Loucy (cell line): ENCODE data around the gene KIRREL3.
A peak's percentile ranks its signal among the peaks of the same experiment; 100 is the strongest.

Source experiments
- H2AFZ ChIP-seq: fragments of 200-600 bp; sonication (generic); 2 replicates; pipeline ENCODE4 v1.6.0; 2016; ENCODE audit warnings: antibody characterized with exemption, mild to moderate bottlenecking, low read length, moderate library complexity
- H3F3A ChIP-seq: fragments of 200-600 bp; 2 replicates; pipeline ENCODE4 v1.6.0; 2016; ENCODE audit warnings: antibody characterized with exemption, low read depth, mild to moderate bottlenecking
- H3K27me3 ChIP-seq: fragments of 200-600 bp; sonication (generic); 2 replicates; pipeline ENCODE4 v1.6.1; 2014; ENCODE audit warnings: low read length, mild to moderate bottlenecking; ENCODE audit not compliant: insufficient read depth, poor library complexity, severe bottlenecking
- H3K36me3 ChIP-seq: fragments of 200-600 bp; sonication (generic); 2 replicates; pipeline ENCODE4 v1.6.1; 2016; ENCODE audit warnings: low read length; ENCODE audit not compliant: insufficient read depth
- H3K4me1 ChIP-seq: fragments of 200-600 bp; sonication (generic); 2 replicates; pipeline ENCODE4 v1.5.1; 2014; ENCODE audit warnings: low read length, mild to moderate bottlenecking; ENCODE audit not compliant: insufficient read depth, poor library complexity, severe bottlenecking
- H3K4me2 ChIP-seq: fragments of 200-600 bp; sonication (generic); 2 replicates; pipeline ENCODE4 v1.6.0; 2014; ENCODE audit warnings: antibody characterized with exemption, low read length, low read depth, mild to moderate bottlenecking; ENCODE audit not compliant: poor library complexity, severe bottlenecking
- H3K4me3 ChIP-seq: fragments of 200-600 bp; sonication (generic); 2 replicates; pipeline ENCODE4 v1.5.1; 2014; ENCODE audit warnings: low read length, mild to moderate bottlenecking, mixed read lengths; ENCODE audit not compliant: poor library complexity, severe bottlenecking
- H3K79me2 ChIP-seq: fragments of 200-600 bp; sonication (generic); 2 replicates; pipeline ENCODE4 v1.6.1; 2014; ENCODE audit warnings: low read length; ENCODE audit not compliant: insufficient read depth
- H3K9ac ChIP-seq: fragments of 200-600 bp; sonication (generic); 2 replicates; pipeline ENCODE4 v1.6.0; 2014; ENCODE audit warnings: mild to moderate bottlenecking, low read depth, low read length, moderate library complexity; ENCODE audit not compliant: poor library complexity, severe bottlenecking
- H3K9me2 ChIP-seq: fragments of 200-600 bp; sonication (generic); replicated peaks from 2 replicates; pipeline ENCODE4 v1.6.1; 2016; ENCODE audit warnings: low read depth, low read length, mixed read lengths
- H3K9me3 ChIP-seq: fragments of 200-600 bp; sonication (generic); 2 replicates; pipeline ENCODE4 v1.6.1; 2014; ENCODE audit warnings: mild to moderate bottlenecking, antibody characterized with exemption, low read length, low read depth; ENCODE audit not compliant: insufficient read depth
- H4K20me1 ChIP-seq: fragments of 200-600 bp; sonication (generic); 2 replicates; pipeline ENCODE4 v1.6.0; 2014; ENCODE audit warnings: antibody characterized with exemption, low read length, mild to moderate bottlenecking; ENCODE audit not compliant: insufficient read depth, poor library complexity, severe bottlenecking
- CTCF ChIP-seq: fragments of 200-600 bp; sonication (generic); conservative IDR thresholded peaks from 2 replicates; pipeline ENCODE4 v1.5.1; 2014; ENCODE audit warnings: mild to moderate bottlenecking, antibody characterized with exemption, low read length
- EZH2phosphoT487 ChIP-seq: fragments of 200-600 bp; IDR thresholded peaks from 2 replicates; pipeline ENCODE4 v1.6.1; 2018; ENCODE audit warnings: antibody characterized with exemption, mild to moderate bottlenecking, moderate library complexity, borderline replicate concordance

The KIRREL3 gene

GRCh38 chr11:126732981-126733380, 267.6 kb downstream of the KIRREL3 start:
- Histone ChIP-seq H3K36me3 (no peaks in the 10 kb centered on the region), H3K9ac (peak overlapping the region; percentile 20), H3K4me3 (no peak overlapping the region), H3K9me3 (no peaks in the 10 kb centered on the region), H3K4me1 (peaks cover 32% of the 10 kb centered on the region), H3K4me2 (peak overlapping the region; percentile 13), H3K79me2 (no peaks in the 10 kb centered on the region), H4K20me1 (no peaks in the 10 kb centered on the region), H3F3A (no peaks in the 10 kb centered on the region), H3K27me3 (no peaks in the 10 kb centered on the region), H2AFZ (peak overlapping the region; percentile 11; the same call in 1 of the 2 replicates), H3K9me2 (no peaks in the 10 kb centered on the region)
- TF ChIP-seq EZH2phosphoT487 (no peak), CTCF (no peak)

GRCh38 chr11:126731576-126732142, 268.9 kb downstream of the KIRREL3 start:
- Histone ChIP-seq H3K4me3 (no peak overlapping the region), H3K36me3 (no peaks in the 10 kb centered on the region), H2AFZ (no peak overlapping the region), H4K20me1 (no peaks in the 10 kb centered on the region), H3K9me2 (no peaks in the 10 kb centered on the region), H3K9ac (no peak overlapping the region), H3K9me3 (no peaks in the 10 kb centered on the region), H3K4me1 (peaks cover 32% of the 10 kb centered on the region), H3K27me3 (no peaks in the 10 kb centered on the region), H3K4me2 (no peak overlapping the region), H3K79me2 (no peaks in the 10 kb centered on the region), H3F3A (no peaks in the 10 kb centered on the region)
- TF ChIP-seq EZH2phosphoT487 (no peak), CTCF (no peak)

- no peak overlapping the region for H3K4me3 ChIP-seq
- H3F3A ChIP-seq: no peaks in the 10 kb centered on the region
- no peaks in the 10 kb centered on the region for H3K27me3 ChIP-seq
- no peak overlapping the region for H3K4me2 ChIP-seq
- no peak overlapping the region for H2AFZ ChIP-seq
- 0 out of 2 replicates have a peak, but pooled peaks cover 1% of the 10 kb centered on the region for H3K9me3 ChIP-seq
- H3K9ac ChIP-seq: no peak overlapping the region
- no peaks in the 10 kb centered on the region for H3K79me2 ChIP-seq
- no peaks in the 10 kb centered on the region for H3K36me3 ChIP-seq
- H4K20me1 ChIP-seq: no peaks in the 10 kb centered on the region
- TF ChIP-seq EZH2phosphoT487 (no peak), CTCF (no peak)
- no peaks in the 10 kb centered on the region for H3K4me1 ChIP-seq
- H3K9me2 ChIP-seq: no peaks in the 10 kb centered on the region
Measured at GRCh38 chr11:126727381-126727780, 273.2 kb downstream of the KIRREL3 start.
